ENCODE data around the gene ASTL. TPM values are rescaled to one million over a fixed set of nuclear protein-coding genes. Genes with fewer than 3 reads are reported as not detected.
"Not testable (repeated sequence)": the region's sequence is repeated elsewhere in the genome, so short reads cannot be mapped to it uniquely, and the experiment has no call there.

The ASTL gene
- total RNA-seq, 1 donor from 2014 or later = 1.4 TPM

DNA sequence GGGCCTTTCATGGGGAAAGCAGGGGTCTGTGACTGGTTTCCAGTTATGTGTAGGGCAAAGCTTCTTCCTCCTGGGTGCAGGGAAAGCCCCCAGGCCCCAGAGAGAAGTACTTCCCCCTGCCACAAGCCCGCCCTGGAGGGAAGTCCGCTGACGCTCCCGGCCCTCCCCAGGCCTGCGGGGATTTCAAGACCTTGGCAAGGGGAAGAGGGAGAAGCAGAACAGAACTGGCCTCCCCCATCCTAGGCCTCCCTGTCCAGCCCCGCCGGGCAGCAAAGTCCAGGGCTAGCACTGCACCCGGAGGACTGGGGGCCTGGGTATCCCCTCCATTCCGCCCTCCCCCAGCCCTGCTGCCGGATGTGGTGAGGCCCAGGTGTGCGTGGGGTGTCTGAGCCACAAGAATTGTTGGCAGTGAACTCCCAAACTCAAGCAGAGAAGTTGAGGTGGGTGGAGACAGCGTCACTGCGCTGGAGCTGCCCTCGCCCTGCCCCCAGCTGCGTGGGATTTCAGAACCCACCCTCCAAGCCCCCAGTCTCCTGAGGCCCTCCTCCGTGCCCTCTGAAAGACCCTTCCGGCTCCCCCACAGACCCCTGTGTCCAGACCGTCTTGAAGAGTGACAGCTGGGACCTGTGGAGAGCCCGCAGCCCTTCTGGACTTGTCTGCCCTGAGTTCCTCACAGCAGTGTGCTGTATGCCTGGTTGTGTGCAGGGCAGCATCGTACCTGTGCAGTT lies 8.0 kb upstream of the ASTL start:
- peak; percentile 69 for DNase-seq (ENCODE audit: low spot score)

DNA sequence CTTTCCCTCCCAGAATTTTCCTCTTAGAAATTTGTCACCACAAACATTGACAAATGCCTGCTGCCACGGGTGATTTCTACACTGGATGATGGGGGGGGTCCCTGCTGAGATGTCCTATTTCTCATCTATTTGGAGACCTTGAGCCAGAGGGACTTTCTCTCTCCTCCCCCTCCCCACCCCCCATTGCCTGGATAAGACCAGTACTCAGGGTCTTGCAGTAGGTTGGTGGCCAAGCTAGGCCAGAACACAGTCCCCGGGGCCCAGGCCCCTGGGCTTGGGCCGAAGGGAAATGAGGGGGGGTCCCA lies 7.5 kb upstream of the ASTL start:
- DNase-seq (ENCODE audit: low spot score) = no peak

DNA sequence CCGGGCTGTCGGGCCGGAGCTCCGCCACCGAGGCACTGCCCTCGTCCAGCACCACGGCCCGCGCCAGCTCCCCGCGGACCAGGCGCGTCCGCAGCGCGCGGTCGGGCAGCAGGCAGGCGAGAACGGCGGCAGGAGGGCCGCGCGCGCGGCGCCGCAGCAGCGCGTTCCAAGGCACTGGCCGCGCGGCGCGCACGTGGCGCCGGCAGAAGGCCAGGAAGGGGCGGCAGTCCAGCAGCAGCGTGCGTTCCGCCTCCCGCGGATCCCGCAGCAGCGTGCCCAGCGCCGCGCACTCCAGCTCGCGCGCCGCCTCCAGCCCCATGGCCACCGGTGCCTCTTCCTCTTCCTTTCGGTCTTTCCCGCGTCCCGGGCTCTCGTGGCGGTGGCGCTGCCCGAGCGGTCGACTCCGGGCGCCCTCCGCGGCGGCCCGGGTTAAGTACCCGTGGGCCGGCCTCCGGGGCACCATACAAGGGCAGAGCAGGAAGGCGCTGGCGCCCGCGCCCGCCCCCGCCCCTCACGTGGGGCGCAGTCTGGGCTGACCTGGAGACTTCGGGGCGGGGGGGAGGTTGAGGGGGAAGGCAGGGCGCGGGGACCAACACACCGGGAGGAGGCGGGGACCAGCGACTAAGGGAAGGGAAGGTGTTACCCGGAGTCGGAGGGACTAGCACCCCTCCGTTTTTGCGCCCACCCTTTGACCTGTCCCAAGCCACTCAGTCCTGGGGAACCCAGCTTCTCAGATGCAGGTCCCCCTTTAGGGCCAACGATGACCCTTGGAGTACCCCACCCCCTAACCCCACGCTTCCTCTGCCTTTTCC lies 6.9 kb upstream of the ASTL start, which contains the start of gene DUSP2:
Gene DUSP2 (minus strand): TSS at position 405 of the 812 bp plus-strand sequence. CDS start 86 bp downstream, at position 319.
- DNase-seq (ENCODE audit: low spot score) = peak; percentile 84

DNA sequence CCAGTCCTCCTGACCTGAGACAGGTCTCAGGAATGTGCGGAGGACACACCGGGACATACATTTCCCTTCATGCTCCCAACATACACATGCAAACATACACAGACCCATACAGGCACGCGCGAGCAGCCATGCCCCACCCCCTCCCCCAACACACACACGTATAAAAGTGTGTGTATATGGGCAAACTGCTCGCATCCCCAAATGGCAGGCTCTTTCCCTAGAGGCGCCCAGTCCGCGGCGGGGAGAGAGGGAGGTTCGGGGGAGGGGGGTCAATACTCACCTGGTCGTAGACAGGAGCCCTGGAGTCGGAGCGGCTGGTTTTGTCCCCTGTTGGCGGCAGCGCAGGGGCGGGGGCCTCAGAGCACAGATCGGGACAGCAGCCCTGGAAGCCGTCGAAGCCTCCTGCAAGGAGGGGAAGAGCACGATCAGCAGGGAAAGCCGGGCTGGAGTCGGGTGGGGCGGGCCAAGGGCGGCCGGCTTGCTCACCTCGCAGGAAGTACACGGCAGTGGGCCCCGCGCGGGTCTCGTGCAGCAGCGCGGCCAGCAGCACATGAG lies 6.3 kb upstream of the ASTL start:
- DNase-seq (ENCODE audit: low spot score) = no peak

DNA sequence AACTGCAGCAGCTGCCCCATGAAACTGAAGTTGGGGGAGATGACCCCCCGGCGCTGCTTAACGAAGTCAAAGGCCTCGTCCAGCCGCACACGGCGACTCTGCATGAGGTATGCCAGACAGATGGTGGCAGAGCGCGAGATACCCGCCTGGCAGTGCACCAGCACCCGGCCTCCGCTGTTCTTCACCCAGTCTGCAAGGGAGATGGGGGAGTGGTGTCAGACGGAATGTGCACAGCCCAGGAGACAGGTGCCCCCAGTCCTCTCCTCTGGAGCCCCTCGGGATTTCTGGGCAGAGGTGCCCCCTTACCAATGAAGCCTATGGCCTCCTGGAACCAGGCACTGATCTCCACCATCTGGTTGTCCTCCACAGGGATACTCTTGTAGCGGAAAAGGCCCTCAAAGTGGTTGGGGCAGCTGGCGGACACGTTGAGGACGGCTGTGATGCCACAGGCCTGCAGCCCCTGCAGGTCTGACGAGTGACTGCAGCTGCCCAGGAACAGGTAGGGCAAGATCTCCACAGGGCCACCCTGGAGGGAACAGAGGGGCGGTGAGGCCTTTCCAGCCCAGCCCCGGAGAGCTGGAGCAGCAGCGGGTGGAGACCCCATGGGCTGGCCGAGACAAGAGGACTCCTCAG lies 5.7 kb upstream of the ASTL start:
- no peak for DNase-seq (ENCODE audit: low spot score)

DNA sequence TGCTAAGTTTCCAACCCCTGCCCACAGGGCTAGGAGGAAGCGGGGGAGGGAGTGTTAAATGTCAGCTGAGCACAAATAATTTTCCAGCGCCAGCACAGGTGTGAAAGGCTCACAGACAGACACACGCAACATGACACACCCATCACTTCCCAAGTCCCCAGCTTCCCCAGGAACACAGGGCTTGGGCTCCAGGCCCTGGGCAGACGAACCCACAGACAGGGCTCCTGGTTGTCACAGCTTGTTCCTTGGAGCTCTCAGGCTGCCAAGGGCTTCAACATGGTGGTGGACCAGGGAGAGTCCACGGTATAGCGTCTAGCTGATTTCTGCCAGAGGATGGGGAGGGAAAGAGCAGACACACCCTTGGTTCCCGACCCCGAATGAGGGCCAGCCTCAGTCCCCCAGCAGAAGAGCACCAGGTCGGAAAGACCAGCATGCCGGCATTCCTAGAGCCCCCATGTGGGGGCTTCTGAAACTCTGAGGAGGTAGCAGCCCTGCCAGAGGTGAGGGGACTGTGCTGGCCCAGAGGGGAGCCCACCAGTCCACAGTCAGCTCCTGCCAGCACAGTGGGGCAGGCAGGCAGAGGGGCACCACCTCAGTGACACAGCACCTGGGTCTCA lies 5.0 kb upstream of the ASTL start:
- DNase-seq (ENCODE audit: low spot score) = no peak

DNA sequence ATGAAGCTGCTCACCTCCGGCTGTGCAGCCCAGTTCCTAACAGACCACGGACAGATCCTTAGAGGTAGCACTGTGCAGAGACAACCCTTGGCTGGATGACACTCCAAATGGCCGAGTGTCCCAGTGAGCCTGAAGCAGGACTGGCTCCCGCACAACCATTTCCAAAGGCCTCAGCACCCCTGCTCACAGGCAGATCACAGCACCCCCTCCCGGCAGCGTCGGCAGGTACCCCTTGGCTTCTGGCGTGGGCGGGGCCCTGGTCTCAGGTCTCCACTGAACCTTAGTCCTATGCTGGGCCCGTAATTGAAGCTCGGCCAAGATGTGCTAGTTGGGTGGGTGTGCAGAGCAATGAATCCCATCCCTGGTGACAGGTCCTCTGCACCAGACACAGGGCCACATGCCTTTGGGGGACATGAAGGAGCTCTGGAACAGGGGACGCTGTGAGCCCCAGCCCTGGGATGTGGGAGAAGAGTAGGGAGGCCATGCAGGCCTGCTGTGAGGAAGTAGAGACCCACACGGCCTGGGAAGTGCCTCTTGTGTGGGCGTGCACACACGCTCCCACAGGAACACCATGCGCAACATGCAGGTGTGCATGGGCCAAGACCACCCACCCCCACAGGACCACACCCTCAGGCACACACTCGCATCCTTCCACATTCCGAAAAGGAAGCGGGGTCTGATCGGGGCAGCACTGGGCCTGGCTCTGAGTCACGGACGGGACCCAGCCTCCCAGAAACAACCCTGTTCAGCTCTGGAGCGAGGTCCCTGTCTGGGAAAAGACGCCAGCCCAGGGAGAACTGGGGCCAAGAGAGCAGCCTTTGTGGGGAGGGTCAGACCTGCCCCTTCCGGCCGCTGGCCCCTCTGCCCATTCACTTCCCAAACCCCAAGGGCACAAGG lies 4.2 kb upstream of the ASTL start:
- DNase-seq (ENCODE audit: low spot score) = no peak

DNA sequence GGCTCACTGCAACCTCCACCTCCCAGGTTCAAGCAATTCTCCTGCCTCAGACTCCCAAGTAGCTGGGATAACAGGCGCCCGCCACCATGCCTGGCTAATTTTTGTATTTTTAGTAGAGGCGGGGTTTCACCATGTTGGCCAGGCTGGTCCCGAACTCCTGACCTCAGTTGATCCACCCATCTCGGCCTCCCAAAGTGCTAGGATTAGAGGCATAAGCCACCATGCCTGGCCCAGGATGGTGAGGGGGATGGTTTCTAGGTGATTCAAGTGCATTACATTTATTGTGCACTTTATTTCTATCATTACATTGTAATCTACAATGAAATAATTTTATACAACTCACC lies 3.3 kb upstream of the ASTL start:
- DNase-seq (ENCODE audit: low spot score) = not testable (repeated sequence)

DNA sequence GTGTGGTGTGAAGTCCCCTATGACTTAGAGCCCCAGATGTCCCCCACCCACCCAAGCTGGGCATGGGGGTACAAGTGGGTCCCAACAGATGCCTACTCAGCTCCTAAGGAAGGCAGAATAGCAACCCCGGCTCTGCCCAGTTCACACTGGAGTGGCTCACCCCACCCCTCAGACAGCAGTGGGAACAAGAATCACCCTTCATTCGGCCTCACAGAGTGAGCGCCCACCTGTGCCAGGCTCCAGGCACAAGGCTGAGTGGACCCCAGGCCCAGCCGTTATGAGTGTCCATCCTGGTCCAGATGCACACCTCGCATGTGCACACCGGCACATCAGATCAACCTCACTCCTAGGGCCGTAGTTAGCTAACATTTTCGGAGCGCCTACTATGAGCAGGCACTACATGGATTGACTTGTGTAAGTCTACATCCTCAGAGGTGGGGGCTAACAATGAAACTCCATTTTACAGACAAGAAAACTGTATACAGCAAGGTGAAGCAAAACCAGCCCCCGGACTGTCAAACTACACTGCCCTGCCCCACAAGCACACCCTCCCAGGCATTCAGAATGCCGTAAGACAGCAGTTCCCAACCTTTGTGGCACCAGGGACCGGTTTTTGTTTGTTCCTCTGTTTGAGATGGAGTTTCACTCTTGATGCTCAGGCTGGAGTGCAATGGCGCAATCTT lies 2.8 kb upstream of the ASTL start:
- no peak for DNase-seq (ENCODE audit: low spot score)

DNA sequence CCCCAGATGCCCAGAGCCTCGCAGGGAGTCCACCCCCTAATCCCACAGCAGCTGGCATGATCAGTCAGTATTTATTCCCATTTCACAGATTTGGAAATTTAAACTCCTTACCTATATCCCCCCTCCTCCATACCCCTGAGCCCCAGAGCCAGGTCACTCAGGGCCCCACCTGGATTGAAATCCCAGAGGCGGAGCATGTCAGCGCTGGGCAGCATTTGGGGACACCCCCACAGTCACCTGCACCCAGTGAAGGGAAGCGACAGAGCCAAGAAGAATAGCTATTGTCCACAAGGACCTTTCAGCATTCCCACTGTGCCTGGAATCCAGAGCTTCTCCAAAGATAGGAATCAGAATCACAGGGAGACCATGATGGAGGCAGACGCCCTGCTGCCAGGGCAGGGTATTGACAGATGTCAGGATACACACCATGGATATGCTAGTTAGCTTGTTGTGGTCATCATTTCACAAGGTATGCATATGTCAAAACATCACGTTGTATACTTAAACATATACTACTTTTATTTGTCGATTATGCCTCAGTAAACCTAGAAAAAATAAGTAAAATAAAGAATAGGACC lies 968 bp upstream of the ASTL start:
- DNase-seq (ENCODE audit: low spot score) = no peak

DNA sequence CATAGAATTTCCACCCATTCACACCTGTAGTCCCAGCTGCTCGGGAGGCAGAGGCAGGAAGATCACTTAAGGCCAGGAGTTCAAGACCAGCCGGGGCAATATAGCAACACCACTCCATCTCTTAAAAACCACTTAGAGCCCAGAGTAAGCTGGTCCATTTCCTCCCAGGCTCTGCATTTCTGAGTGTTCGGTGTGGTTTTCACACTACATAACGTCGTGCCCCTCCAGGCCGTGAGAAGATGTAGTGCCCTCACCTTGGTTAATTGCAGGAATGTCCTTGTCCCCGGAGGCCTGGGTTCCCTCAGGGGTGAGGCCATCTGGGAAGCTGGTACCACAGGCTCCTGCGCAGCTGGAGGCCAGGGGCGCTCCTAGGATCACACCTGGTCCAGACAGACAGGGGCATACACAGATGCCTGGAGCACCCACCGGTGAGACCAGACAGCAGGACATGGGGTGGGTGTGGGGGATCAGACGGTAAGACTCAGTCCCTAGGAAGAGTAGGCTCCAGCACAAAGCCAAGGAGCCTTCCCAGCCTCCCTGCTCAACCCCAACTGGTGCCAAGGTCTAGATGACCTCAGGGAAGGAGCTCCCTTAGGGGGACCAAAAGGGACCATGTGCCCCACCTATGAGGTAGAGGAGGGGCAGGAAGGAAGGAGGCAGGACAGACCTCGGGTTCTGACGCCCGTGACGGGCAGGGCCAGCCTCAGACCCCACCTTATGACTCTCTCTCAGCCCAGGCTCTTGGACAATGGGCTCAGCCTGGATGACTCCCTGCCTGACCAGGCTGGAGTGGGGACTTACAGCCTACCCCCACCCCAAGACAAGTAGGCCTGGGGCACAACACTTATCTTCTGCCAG lies 752 bp downstream of the ASTL start:
- no peak for DNase-seq (ENCODE audit: low spot score)

DNA sequence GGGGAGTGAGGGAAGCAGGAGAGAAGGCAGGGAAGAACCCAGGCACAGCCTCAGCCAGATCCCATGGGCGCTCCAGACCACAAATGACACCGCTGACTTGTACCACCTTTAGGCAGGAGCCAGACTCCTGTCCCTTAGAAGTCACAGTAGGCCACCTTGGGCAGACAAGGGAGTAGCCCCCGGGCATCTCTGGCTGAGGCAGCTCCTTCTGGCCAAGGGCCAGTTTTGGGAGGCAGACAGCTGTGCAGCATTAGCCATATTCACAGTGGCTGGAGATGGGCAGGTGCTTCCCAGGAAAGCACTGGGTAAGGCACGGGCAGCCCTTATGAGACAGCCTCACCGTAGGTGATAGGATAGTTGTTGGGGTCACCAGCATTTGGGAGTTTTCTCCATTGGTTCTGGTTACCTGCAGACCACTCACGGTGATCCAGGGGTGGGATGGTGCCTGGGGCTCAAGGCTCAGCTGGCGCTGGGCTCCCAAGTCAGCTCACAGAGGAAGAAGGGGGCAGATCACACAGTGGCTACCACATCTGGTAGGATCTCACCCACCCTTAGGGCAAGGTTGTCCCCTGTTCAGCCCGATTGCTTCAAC lies 2.1 kb downstream of the ASTL start:
- no peak for DNase-seq (ENCODE audit: low spot score)

DNA sequence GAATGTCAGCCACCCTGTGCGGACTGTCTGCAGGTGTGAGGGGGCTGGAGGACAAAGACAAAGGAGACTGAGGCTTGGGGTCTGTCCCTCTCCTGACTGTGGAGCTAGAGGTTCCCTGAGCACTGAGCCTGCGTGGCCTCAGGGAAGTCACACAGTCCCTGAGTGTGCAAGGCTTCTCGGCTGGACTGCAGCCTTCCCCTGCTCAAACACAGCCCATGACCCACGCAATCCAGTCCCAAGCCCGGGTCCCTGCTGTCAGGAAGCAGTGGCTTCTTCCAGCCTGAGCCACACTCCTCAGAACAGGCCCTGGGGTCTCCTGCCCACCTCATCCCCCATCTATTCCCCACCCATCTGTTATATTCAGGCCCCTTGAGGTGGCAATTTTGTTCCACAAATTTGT lies 2.7 kb downstream of the ASTL start:
- no peak for DNase-seq (ENCODE audit: low spot score)

DNA sequence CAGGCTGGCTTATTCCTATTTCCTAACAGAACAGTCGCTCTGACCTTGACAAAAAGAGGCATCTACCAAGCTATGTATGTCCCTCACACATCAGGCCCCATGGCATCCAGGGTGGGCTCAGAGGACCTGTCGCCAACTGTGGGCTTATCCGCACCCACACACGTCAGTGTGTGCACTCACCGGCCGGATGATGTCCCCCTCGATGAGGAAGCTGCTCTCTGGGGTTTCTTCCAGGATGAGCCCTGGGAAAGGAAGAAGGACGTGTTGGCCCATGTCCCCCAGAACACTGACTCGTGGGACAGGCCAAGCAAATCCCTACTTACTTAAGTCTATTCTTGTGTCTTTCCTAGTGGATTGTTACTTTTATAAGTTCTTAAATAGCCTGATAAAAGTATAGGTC lies 3.1 kb downstream of the ASTL start:
- DNase-seq (ENCODE audit: low spot score) = no peak

DNA sequence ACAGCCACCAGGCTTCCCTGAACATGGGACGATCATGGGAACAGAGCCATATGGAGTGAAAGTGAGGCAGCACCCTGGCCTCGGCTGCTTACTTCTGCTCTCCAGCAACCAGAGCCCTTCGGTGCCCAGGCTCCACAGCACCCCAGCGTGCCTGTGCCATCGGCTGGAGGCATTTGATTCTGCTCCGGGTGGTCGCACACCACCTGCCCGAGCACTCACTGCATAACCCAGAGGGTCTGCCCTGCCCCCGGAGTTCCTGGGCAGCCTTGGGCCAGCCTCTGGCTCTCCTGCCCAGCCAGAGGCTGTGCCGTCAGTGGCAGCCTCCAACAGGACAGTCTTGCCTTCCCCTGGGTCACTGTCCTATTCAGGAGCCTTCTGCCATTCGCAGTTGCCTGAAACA lies 3.9 kb downstream of the ASTL start:
- no peak for DNase-seq (ENCODE audit: low spot score)

DNA sequence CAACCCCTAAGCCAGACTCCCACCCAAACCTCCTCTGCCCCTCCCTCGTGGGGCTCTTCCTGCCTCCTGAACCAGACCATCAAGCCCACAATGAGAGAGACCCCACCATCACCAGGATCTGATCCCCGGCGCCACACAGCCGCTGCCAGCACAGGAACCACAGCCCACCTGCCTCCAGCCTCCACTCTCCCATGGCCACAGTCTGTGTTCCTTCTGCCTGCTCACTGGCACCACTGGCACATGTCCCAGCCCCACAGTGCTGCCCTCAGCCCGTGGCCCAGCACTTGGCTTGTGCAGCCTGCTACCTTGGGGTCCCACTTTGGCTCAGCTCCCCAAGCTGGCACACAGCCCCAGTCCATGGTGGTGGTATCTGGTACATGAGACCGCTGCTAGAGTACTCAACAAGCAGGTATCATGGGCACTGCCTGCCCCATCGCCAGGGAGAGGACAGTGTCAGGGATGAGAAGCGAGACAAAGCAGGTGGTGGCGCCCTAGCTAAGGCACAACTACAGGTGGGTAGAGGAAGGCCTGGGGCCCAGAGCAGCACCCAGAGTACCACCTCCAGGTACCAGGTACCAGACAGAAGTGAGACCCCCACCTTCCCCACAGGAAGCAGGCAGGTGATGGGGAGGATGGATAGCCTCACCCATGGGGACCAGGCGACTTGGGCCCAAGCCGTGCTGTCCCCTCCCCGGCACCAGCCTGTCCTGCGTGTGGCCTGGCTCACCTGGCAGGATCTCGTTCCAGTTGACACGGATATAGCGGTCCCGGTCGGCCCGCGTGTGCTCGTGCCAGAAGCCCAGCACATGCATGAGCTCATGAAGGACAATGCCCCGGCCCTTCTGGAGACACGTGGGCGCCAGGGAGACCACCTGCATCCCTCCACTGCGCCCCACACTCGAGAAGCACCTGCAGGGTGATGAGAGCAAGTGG lies 6.2 kb downstream of the ASTL start:
- DNase-seq (ENCODE audit: low spot score) = no peak

DNA sequence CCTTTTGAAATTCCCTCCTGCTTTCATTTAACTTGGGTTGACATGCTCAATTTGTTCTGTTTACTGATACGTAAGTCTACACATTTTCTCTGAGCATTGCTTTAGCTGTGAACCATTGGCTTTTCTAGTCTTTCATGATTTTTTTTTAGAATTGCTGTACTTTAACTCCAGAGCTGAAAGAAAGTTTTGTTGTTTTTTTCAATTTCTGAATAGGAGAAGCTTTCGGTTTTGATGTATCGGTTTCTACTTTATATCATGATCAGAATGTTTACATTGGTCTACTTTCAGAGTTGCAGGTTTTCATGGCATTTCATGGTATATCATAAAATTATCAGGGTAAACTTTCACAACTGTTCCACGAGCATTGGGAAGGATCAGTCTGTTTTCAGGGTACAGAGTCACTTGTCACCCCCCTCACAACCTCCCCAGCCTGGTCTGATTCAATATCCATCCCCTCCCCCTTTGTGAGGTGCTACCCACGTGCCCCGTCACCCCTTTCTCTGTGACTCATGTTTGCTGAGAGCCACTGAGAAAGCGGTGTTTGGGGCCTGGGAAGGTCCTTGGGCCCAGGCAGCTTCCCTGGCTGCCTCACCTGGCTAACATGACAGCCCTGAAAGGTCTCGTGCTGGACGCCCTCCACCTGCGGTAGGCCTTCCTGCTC lies 7.0 kb downstream of the ASTL start:
- DNase-seq (ENCODE audit: low spot score) = no peak
